ENCODE results near the gene SPATA6L.
A peak's percentile ranks its signal among the peaks of the same experiment; 100 is the strongest.
"Not testable (repeated sequence)": the region's sequence is repeated elsewhere in the genome, so short reads cannot be mapped to it uniquely, and the experiment has no call there.

The SPATA6L gene

GRCh38 chr9:4638968-4639367 lies 27.3 kb downstream of the SPATA6L start:
- no peak for DNase-seq (ENCODE audit: low read depth in 2 of 2)

- no peak for DNase-seq (ENCODE audit: low read depth in 2 of 2)
Observed at GRCh38 chr9:4630836-4631235, 35.4 kb downstream of the SPATA6L start.

GRCh38 chr9:4622016-4622415 lies 44.3 kb downstream of the SPATA6L start:
- DNase-seq (ENCODE audit: low read depth in 2 of 2) = no peak

- no peak for DNase-seq (ENCODE audit: low read depth in 2 of 2)
Observed at GRCh38 chr9:4620881-4621555, 45.3 kb downstream of the SPATA6L start.

- no peak for DNase-seq (ENCODE audit: low read depth in 2 of 2)
Observed at GRCh38 chr9:4620057-4620765, 46.1 kb downstream of the SPATA6L start.

- DNase-seq (ENCODE audit: low read depth in 2 of 2) = no peak
Observed at GRCh38 chr9:4618700-4619099, 47.6 kb downstream of the SPATA6L start.

GRCh38 chr9:4617752-4618151 lies 48.5 kb downstream of the SPATA6L start:
- no peak for DNase-seq (ENCODE audit: low read depth in 2 of 2)

- no peak for DNase-seq (ENCODE audit: low read depth in 2 of 2)
Observed at GRCh38 chr9:4615778-4616177, 50.5 kb downstream of the SPATA6L start.

- DNase-seq (ENCODE audit: low read depth in 2 of 2) = no peak
Observed at GRCh38 chr9:4615251-4615650, 51.0 kb downstream of the SPATA6L start.

- DNase-seq (ENCODE audit: low read depth in 2 of 2) = no peak
Observed at GRCh38 chr9:4614627-4615026, 51.7 kb downstream of the SPATA6L start.

GRCh38 chr9:4606033-4606432 lies 60.2 kb downstream of the SPATA6L start:
- DNase-seq (ENCODE audit: low read depth in 2 of 2) = not testable (repeated sequence)

GRCh38 chr9:4604678-4605095 lies 61.6 kb downstream of the SPATA6L start:
- DNase-seq (ENCODE audit: low read depth in 2 of 2) = peak; percentile 16 to 39

- no peak for DNase-seq (ENCODE audit: low read depth in 2 of 2)
Observed at GRCh38 chr9:4603830-4604229, 62.5 kb downstream of the SPATA6L start.

GRCh38 chr9:4600368-4600767 lies 65.9 kb downstream of the SPATA6L start:
- no peak for DNase-seq (ENCODE audit: low read depth in 2 of 2)

GRCh38 chr9:4596165-4596922 lies 69.9 kb downstream of the SPATA6L start:
- DNase-seq (ENCODE audit: low read depth in 2 of 2) = peak in 1 of 2 donors; percentile 13

- DNase-seq (ENCODE audit: low read depth in 2 of 2) = no peak
Observed at GRCh38 chr9:4594994-4595393, 71.3 kb downstream of the SPATA6L start.

- no peak for DNase-seq (ENCODE audit: low read depth in 2 of 2)
Observed at GRCh38 chr9:4594545-4594944, 71.7 kb downstream of the SPATA6L start.

GRCh38 chr9:4592886-4593285 lies 73.4 kb downstream of the SPATA6L start:
- no peak for DNase-seq (ENCODE audit: low read depth in 2 of 2)

- DNase-seq (ENCODE audit: low read depth in 2 of 2) = no peak
Observed at GRCh38 chr9:4592295-4592694, 74.0 kb downstream of the SPATA6L start.

- DNase-seq (ENCODE audit: low read depth in 2 of 2) = no peak
Observed at GRCh38 chr9:4591123-4591500, 75.2 kb downstream of the SPATA6L start.

- no peak for DNase-seq (ENCODE audit: low read depth in 2 of 2)
Observed at GRCh38 chr9:4590430-4591122, 75.7 kb downstream of the SPATA6L start.

GRCh38 chr9:4588721-4589120 lies 77.6 kb downstream of the SPATA6L start:
- DNase-seq (ENCODE audit: low read depth in 2 of 2) = no peak
